Measurements from ENCODE around the gene STK32B. TPM values are rescaled to one million over a fixed set of nuclear protein-coding genes. Genes with fewer than 3 reads are reported as not detected.

Gene STK32B
- total and polyA plus RNA-seq, 2 of the 4 experiments (the other 2 are of a cell fraction): 5.5 to 6.3 TPM

DNA sequence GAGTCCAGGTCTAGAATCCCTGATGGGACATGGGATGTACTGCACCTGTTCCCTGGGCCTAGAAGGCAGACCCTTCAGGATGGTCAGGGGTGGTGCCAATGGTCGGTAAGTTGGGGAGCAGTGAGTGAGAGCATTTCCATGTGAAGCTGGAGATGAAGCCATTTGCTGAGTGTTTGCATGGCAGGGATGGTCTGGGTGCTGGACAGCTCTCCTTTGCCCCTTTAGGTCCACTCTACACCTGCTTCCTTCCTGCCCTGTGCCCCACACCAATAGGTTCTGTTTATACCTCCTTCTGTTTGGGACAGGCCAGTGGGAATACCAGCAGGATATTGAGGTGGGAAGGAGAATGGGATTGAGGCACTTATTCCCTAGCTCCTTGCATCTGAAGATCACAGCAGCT, 181.3 kb downstream of the STK32B start:
- no peak overlapping the region for H2BK120ac ChIP-seq (ENCODE audit: low read depth, low read length)
- TF ChIP-seq RAD21 (IDR thresholded peaks at IDR 0.05; ENCODE audit: low read length) (no peak), CHD1 (IDR thresholded peaks at IDR 0.05; ENCODE audit: low read depth, low read length) (no peak), CEBPB (IDR thresholded peaks at IDR 0.05; ENCODE audit: low read depth, low read length) (no peak), MAFK (IDR thresholded peaks at IDR 0.05; ENCODE audit: low read depth, low read length) (no peak), RFX5 (IDR thresholded peaks at IDR 0.05; ENCODE audit: low read depth, low read length) (no peak), RCOR1 (IDR thresholded peaks at IDR 0.05; ENCODE audit: insufficient replicate concordance, low read length) (no peak), POLR2A (IDR thresholded peaks at IDR 0.05; ENCODE audit: low read depth, low read length) (no peak), BHLHE40 (IDR thresholded peaks at IDR 0.05; ENCODE audit: low read depth, low read length) (no peak)
- TF ChIP-seq, protein P1, sequence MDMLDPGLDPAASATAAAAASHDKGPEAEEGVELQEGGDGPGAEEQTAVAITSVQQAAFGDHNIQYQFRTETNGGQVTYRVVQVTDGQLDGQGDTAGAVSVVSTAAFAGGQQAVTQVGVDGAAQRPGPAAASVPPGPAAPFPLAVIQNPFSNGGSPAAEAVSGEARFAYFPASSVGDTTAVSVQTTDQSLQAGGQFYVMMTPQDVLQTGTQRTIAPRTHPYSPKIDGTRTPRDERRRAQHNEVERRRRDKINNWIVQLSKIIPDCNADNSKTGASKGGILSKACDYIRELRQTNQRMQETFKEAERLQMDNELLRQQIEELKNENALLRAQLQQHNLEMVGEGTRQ (IDR thresholded peaks at IDR 0.05; ENCODE audit: low read depth, low read length): no peak
- TF ChIP-seq, protein P2, sequence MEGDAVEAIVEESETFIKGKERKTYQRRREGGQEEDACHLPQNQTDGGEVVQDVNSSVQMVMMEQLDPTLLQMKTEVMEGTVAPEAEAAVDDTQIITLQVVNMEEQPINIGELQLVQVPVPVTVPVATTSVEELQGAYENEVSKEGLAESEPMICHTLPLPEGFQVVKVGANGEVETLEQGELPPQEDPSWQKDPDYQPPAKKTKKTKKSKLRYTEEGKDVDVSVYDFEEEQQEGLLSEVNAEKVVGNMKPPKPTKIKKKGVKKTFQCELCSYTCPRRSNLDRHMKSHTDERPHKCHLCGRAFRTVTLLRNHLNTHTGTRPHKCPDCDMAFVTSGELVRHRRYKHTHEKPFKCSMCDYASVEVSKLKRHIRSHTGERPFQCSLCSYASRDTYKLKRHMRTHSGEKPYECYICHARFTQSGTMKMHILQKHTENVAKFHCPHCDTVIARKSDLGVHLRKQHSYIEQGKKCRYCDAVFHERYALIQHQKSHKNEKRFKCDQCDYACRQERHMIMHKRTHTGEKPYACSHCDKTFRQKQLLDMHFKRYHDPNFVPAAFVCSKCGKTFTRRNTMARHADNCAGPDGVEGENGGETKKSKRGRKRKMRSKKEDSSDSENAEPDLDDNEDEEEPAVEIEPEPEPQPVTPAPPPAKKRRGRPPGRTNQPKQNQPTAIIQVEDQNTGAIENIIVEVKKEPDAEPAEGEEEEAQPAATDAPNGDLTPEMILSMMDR (conservative IDR thresholded peaks at IDR 0.05; ENCODE audit: low read depth, low read length): no peak
- H3K14ac ChIP-seq (replicated peaks; ENCODE audit: low read depth, low read length): no peak overlapping the region
- no peaks in the 10 kb centered on the region; the same call in 1 of the 2 replicates for H3K9me3 ChIP-seq (ENCODE audit: control insufficient read depth, insufficient read depth, low read length)
- ATAC-seq (ENCODE audit: low read depth) (no peak), DNase-seq (no peak)
- POLR2A ChIA-PET (ENCODE audit: unreplicated experiment): no interaction called here
- peaks cover 0 to 3% of the 10 kb centered on the region in 2 experiments; a peak in 1 of 4 replicates for H3K79me1 ChIP-seq (ENCODE audit: low read depth in 1 of 2, low read length in 2 of 2)
- no peak overlapping the region for H3K4me3 ChIP-seq (ENCODE audit: insufficient read depth, low read depth, low read length)
- no peak overlapping the region for H2BK5ac ChIP-seq (ENCODE audit: low read depth, low read length, poor library complexity, severe bottlenecking)
- H3K4me2 ChIP-seq (ENCODE audit: low read depth, low read length): no peak overlapping the region
- no peak overlapping the region for H2BK20ac ChIP-seq (ENCODE audit: low read depth, low read length)
- H2AK9ac ChIP-seq (replicated peaks; ENCODE audit: low read depth, low read length, poor library complexity): no peak overlapping the region
- in situ Hi-C loops (cut with MboI; ENCODE audit: low sequenced_read_pairs) (no loop called here), dilution Hi-C loops (cut with HindIII; ENCODE audit: low sequenced_read_pairs, unreplicated experiment) (no loop called here), intact Hi-C loops (cut with micrococcal nuclease) (no loop called here)
- H3K4me1 ChIP-seq (ENCODE audit: control insufficient read depth, insufficient read depth, low read length): no peaks in the 10 kb centered on the region
- no peak overlapping the region for H2BK15ac ChIP-seq (ENCODE audit: low read depth, low read length)
- H4K5ac ChIP-seq (ENCODE audit: low read depth, low read length): no peak overlapping the region
- H3K9ac ChIP-seq (ENCODE audit: low read depth, low read length): no peak overlapping the region
- no peak overlapping the region for H2AFZ ChIP-seq (replicated peaks; ENCODE audit: low read length, poor library complexity)
- WGBS, 2 experiments (ENCODE audit: extremely low coverage in 2 of 2, insufficient read length in 1 of 2): no CpG with 5 or more reads among the region's 1 CpG
- no peak overlapping the region for H3K56ac ChIP-seq (ENCODE audit: extremely low read depth, insufficient read depth, low read length)
- no peak overlapping the region for H2AK5ac ChIP-seq (ENCODE audit: low read depth, low read length)
- no peak overlapping the region for H4K91ac ChIP-seq (ENCODE audit: insufficient read depth, low read depth, low read length)
- BruUV-seq (replicated peaks): no TSS peak
- H3K23ac ChIP-seq (ENCODE audit: low read depth, low read length): no peak overlapping the region
- H4K20me1 ChIP-seq (ENCODE audit: insufficient read depth, low read length): no peaks in the 10 kb centered on the region
- no peaks in the 10 kb centered on the region for H3K27me3 ChIP-seq (ENCODE audit: control insufficient read depth, insufficient read depth, low read length)
- H3K27ac ChIP-seq (ENCODE audit: insufficient read depth, low read length): no peak overlapping the region
- H4K8ac ChIP-seq (ENCODE audit: low read depth in 2 of 2, low read length in 2 of 2): no peak overlapping the region
- H3K36me3 ChIP-seq (ENCODE audit: control insufficient read depth, insufficient read depth, low read length): 0 out of 2 replicates have a peak, but pooled peaks cover 3% of the 10 kb centered on the region
- no peak overlapping the region for H3K18ac ChIP-seq (ENCODE audit: low read depth, low read length)
- CTCF ChIA-PET: no interaction called here
- no peak overlapping the region for H3K4ac ChIP-seq (ENCODE audit: low read depth, low read length)
- H3K9me1 ChIP-seq (ENCODE audit: insufficient read depth, low read length): 0 out of 2 replicates have a peak, but pooled peaks cover 2% of the 10 kb centered on the region
